GM19239 (cell line): ENCODE measurements around the gene SLC35B2.

Source experiments
- DNase-seq: peaks from one replicate; pipeline ENCODE4 v3.0.0; 2011; ENCODE audit warnings: low spot score; ENCODE audit not compliant: insufficient read length
- FAIRE-seq: peaks from 2 replicates; lab custom pipeline; 2011; peaks lifted over from hg19 to GRCh38; lab: Jason Lieb, UNC

The SLC35B2 gene

DNA sequence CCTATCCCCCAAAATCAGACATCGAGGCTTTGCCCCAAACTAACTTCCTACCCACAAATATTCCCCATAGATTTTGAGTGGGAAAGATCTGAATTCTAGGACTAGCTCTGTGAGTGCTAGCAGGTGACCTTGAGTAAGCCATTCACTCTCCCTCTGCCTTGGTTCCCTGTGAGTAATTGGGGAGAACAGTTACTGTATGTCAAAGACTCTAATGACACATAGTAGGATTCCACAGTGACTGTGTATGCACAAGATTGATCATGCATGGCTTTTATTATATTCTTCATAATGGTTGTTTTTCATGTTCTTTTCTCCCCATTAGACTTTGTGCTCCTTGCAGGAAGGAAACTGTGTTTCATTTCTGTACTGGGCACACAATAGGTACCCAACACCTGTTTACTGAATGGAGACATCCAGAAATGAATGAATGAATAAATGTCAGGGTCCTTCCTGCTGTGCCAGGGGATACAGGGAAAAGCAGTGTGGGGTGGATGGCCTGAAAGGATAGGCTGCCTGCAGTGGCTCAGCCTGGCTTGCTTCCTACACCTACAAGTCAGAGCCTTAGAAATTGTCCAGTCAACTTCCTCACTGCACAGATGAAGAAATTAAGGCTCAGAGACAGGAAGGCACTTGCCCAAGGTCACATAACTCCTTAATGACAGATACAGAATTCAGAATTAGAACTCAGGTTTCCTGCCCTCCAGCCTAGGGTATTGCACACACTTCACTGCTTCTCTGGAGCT is 12.0 kb upstream of the SLC35B2 start:
- FAIRE-seq (no peak), DNase-seq (no peak)

DNA sequence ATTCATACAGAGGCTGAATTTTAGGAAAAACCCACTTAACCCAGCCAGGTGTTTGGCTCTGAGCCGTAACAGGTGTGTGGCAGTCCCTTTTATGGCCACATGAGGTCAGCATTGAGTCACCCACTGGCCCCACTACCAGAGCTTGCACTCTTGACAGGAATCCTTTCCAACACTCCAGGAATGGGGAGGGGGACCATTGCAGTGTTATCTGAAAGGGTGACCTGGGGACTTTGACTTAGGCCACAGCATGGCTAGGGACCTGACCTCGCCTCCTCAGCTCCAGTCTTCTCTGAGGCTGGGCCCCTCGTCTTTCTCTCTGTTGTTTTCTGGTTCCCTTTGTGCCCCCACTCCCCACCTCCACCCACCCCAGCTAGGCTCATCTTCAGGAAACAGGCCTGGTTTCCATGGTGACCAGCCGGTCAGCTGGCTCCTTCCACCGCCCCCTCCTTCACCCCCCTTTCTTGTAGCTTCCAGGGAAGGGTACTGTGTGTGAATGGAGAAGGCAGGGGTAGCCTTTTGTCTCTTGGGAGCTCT is 10.8 kb upstream of the SLC35B2 start:
- FAIRE-seq (peak; percentile 91), DNase-seq (no peak)

DNA sequence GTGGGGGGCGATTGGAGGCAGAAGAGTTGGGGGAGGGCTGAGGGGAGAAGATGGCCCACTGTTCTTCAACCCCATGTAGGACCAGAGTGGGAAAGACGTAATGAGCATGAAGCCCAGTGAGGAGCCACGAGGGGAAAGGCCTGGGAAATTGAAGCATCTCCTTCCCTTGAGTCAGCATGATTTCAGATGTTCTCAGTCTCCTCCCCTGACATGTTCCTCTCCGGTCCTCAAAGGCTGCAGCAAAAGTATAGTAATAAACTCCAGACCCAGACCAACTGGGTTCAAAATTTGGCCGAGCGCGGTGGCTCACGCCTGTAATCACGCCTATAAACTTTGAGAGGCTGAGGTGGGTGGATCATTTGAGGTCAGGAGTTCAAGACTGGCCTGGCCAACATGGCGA is 9.9 kb upstream of the SLC35B2 start:
- DNase-seq = no peak
- no peak for FAIRE-seq

DNA sequence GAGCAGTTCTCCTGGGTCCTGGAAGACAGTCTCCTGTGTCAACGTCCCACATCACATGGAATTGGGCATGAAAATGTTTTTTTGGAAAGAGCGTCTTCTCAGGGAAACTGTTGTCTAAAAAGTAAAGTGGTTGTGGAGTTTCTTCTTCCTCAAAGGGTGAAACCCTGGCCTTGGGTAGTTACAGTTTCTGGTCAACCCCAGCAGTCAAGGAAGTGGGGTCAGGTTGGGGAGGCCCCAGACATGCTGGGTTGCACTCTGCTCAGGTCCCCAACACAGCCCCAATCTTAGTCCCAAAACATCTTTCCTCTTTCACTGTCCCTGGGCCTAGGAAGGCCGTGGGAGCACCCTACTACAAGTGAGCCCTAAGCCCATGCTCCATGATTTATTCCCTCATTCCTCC is 9.0 kb upstream of the SLC35B2 start:
- FAIRE-seq (peak; percentile 92), DNase-seq (peak; percentile 81)

DNA sequence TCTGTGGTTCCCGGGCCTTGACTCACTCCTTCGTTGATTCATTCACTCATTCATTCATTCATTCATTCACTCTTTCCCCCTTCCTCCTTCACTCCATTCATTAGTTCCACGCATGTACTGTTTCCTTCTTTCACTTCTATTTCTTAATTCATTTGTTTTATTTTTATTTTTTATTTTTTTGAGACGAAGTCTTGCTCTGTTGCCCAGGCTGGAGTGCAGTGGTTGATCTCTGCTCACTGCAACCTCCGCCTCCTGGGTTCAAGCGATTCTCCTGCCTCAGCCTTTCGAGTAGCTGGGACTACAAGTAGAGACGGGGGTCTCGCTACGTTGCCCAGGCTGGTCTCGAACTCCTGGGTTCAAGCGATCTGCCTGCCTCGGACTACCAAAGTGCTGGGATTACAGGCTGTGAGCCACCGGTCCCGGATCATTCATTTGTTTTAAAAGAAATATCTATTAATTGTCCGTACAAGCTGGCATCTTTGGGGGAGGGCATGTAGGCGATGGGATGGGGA is 8.4 kb upstream of the SLC35B2 start:
- no peak for DNase-seq
- no peak for FAIRE-seq

DNA sequence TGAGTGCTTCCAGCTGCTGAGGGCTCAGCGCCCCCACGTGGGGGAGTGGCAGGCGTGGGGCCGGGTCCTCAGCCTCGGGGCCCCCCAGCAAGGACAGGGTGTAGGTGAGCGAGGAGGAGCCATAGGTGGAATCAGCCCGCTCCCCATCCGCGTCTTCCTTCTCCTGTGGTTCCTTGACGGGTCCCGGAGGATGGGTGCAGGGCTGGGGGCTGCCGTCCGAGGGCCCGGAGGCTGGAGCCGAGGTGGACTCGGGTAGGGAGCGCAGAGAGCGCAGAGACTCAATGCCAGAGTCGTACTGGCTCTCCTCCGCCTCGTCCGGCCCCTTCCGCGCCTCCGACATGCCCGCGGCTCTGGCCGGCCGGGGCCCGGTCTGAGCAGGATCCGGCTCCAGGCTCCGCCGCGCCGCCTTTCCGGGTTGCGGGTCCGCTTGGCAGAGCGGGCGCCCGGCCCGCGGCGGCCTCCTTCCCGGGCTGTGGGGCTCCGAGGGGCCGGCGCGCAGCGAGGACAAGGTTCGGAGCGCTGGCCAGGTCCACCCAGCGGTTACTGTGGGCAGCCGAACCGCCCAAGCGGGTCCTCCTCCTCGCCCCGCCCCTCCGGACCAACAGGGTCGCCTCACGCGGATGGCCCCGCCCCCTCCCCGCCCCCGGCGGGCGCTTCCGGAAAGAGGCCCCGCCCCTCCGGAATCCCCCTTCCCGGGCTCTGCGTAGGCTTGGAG is 7.8 kb upstream of the SLC35B2 start, which contains the start of gene NFKBIE:
NFKBIE (minus strand) TSS at position 545 of the 715 bp plus-strand sequence; CDS start at position 340, 205 bp downstream.
- FAIRE-seq (peak; percentile 73), DNase-seq (peak; percentile 76)

DNA sequence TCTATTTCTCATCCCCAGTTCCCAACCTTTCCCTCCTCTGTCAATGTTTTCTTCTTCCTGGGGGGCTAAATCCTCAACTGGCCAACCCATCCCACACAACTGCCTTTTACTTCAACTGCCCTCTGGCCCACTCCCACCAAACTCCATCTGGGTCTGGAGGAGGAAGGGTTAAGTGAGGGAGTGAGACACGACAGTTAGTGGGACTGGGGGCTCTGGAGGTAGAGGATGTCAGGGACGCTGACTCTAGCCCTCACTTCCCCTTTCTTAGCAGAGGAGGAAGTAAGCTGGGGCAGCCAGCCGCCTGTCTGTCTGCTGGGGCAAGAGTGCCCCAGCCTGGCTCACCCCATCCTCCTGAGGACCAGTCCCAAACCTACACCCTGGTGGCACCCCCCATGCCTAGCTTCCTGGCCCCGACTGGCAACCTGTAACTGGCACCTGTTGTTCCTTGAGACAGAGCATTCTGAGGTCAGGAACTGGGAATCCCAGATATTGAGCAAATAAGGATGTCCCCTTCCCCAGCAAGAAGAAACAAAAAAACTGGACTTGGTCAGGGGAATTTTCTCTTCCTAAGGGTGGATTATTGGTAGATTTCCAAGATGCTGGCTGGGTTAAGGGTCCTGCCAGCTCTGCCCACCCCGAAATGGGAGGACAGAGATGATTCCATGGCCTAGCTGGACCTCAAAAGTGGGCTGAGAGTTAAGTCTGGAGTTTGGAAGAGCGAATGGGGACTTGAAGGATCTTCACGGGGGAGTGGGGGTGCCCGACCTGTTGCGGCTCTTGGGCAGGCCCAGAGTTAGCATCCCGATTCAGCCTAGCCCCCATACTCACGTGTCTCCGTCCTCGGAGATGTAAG is 7.1 kb upstream of the SLC35B2 start:
- peak; percentile 90 for FAIRE-seq
- DNase-seq = no peak

DNA sequence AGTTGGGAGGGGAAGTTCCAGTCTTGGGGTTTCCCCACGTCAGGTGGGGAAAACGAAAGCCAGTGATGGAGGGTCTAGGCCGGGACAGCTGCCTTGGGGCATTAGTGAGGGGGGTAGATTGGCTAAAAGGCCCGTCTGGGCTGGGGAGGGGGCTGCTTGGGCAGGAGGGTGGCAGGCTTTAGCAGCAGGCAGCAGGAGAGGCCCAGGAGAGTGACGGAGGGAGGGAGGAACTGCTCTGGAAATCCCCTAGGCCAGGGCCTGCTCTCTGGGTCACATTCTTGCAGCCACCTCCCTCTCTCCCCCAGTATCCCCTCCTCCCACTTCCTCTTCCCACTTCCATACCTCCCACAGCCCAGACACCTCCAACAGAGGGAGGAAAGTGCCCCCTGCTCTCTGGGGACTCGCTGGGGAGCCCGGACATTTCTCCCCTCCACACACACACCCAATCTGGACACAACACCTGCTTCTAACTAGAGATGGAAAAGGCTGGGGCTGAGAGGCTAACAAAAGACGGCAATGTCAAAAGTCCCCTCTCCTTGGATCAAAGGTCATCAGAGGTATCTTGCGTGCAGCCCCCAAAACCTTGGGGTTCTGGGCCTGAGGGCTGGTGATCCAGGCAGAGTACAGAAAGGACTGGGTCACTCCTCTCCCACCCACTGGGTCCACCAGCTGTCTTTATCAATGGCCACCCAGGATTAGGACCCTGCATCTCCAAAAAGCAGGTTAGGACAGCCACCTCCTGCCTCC is 6.2 kb upstream of the SLC35B2 start:
- FAIRE-seq (no peak), DNase-seq (no peak)

DNA sequence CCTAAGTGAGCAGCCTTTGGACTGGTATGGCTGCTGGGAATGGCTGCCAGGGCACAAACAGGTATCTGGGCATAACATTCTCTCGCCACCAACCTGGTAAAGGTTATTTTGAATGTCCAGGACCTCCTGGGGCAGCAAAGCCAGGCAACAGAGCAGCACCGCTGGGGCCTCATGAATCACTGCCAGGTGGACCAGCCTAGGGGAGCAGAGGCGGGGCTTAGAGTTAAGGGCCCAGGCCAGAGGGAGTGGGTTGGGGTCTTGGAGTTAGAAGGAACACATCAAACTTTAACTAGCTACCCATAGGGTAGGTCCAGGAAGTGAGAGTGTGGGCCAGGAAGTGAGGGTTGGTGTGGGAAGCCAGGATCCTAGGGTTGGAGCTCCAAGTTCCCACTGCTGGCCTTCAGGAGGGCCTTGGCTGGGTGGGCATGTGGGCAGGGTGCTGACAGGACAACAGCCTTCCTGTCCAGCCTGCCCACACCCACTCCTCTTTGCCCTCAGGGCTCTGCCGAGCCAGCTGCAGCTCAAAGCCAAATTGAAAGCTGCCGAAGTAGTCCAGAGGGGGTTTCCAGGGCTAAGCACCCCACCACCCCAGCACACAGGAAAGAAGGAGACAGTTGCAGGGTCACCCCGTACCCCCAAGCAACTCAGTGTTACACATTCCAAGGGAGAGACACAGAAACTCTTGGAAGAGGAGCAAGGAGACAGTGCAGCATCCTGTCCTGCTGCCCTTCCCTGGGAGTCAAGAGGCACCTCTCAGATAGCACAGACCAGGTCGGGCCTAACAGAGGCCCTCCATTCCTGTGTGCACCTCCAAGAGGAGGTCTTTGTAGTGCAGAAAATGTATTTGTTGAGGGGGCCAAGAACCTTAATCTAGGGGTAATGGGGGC is 5.4 kb upstream of the SLC35B2 start:
- FAIRE-seq = peak; percentile 74

DNA sequence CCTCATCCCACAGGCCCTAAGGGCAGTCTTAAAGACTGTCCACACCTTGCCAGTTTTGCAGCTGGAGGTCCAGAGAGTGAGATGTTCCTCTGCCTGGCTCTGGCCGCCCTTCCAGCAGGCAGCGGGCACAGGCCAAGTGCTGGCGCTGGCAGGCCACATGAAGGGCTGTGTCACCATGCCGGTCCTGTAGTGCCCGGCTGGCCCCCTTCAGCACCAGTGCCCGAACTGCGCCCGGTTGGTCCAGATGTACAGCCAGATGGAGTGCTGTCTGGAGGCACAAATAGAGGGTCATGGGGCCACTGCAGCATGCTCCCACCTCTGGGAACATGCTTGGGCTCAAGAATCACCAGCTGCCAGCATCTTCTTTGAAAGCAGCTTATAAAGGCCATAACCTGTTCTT is 4.3 kb upstream of the SLC35B2 start:
- FAIRE-seq = no peak
- no peak for DNase-seq

More for the DNA sequence above, 5.4 kb upstream of the SLC35B2 start:
- DNase-seq = no peak

DNA sequence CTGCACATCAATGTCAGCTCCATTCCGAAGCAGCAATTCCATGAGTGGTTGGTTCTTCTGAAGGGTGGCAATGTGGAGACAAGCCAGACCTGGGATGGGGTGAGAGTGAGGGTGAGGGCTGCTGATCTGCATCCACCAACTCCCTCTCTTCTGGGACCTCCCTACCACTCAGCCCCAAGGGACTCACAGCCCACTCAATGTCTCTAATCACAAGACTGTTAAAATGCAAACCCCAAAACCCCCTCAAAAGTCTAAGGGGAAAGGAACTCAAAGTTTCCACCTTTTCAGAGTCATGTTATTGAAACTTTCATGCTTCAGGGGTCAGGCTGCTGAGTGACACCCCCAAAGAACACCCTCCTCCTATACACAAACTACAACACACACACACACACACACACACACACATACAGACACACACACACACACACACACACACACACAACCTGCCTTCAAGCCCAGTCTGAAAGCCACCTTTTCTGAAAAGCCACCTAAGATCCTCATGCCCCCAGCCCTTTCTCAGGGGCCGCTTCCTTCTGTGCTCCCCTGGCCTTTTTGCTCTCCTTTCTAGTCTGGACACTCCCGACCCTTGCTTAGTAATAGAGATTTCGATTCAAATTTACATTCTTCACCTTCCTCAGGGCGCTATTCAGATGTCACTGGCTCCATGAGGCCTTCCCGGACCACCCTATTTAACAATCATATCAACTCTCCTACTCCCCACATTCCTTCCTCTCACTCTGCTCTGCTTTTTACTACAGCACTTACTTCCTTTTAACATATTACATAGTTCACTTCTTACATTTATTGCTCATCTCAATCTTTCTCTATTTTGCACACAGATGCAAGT is 3.3 kb upstream of the SLC35B2 start:
- no peak for DNase-seq
- no peak for FAIRE-seq

DNA sequence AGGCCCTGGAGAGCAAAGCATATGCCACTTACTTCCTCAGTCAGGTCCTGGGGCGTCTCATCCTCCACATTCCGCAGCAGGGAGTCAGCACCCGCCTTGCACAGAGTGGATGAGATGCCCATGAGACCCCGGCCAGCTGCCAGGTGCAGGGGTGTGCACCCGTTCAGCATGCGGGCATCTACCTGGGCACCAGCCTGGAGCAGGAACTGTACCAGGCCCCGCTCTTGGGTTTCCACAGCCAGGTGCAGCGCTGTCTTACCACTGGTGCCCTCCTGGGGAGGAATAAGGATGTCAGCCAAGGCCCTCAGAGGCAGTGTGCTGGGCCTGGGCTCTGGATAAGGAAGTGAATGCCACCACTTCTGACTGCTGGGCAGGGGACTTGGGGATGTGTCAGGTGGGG is 2.7 kb upstream of the SLC35B2 start:
- DNase-seq = no peak
- no peak for FAIRE-seq

DNA sequence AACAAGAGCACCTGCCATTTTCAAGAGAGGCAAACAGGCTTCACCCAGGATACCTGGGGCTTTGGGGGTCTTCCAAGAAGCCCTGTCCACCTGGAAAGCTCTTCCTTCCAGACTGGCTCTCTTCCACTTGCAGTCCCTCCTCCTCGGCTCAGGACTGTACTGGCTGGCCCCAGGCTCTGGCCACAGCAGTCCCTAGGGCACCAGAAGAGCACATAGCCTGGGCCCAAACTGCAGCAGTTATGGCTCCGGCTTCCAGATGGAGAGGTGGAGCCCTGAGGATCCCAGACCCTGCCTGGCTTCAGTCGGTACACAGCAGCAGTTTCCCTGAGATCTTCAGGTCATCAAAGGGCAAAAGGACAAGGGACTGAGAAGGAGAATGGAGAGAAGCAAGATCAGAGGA is 1.6 kb upstream of the SLC35B2 start:
- FAIRE-seq (no peak), DNase-seq (no peak)

DNA sequence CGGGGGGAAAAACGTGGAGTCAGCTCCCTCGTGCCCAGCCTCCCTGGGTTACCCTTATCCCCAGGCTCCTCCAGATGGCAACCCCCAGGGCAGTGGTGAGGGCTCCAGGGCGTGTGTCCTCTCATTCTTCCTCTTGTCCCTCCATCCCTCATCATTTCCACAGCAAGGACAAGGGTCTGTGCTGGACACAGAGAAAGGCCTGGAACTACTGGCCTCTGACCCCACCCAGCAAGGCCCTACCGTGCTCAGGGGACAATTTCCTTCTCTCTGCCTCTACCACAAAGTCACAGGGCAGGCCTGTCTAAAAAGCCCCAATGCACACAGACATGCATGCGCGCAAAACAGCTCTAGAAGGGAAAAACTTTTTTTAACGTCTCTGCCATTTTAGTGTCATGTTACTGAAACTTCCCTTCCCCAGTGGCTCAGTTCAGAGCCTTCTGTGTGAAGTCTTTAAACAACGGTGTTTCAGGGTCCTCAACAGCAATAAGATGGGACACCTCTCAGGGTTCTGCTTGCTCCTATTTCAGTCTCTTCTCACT is 1.1 kb upstream of the SLC35B2 start:
- no peak for FAIRE-seq
- DNase-seq = no peak

DNA sequence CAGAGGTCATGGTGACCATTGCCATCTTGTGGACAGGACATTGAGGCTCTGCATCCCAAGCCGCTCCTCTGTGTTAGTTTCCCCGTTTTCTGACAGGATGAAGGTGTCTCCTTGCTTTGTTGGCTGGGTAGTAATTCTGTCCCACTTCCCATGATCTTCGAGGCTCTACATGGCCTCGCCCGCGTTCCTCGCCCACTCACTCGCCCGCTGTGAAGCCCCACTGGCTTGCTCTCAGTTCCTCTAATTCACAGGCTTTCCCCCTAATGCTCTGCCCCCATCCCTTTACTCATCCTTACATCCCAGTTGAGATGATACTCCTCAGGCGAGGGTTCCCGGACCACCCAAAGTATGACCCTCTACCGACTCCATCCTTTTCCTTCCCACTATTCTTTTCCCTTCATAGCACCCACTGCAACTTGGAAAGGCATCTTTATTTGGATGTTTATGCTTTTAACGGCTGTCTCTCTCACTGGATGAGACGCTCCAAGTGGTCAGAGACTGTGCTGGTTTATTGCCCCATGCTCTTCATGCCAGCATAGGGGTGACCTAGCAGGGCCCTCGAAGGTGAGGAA is 511 bp upstream of the SLC35B2 start:
- no peak for DNase-seq
- peak; percentile 72 for FAIRE-seq

DNA sequence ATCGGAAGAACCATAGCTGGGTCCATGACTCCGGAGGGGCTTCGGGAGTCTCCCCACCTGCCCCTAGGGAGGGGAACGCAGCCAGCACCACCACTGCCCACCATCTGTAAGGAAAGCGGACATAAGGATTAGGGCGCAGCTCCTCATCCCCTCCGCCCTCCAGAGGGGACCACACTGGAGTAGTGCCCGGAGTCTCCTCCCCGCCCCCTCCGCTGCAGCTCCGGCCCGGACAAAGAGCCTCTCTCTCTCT is 628 bp downstream of the SLC35B2 start:
- DNase-seq = no peak
- FAIRE-seq = no peak
